DMS53 (cell line): ENCODE data around the gene IFNGR1.
A peak's percentile ranks its signal among the peaks of the same experiment; 100 is the strongest.

Experiments used
- DNase-seq: peaks from one replicate; lab custom pipeline; 2025; lab: John Stamatoyannopoulos, UW

IFNGR1 gene

GRCh38 chr6:137175868-137176245, 43.3 kb downstream of the IFNGR1 start:
- no peak for DNase-seq

- no peak for DNase-seq
Measured at GRCh38 chr6:137175157-137175867, 43.9 kb downstream of the IFNGR1 start.

- no peak for DNase-seq
Measured at GRCh38 chr6:137173501-137173900, 45.7 kb downstream of the IFNGR1 start, which contains the start of gene IL22RA2. Gene IL22RA2, minus strand, starts transcription at chr6:137173644. Its CDS starts 11,895 bp downstream, at chr6:137161749.

- DNase-seq, result no peak
Measured at GRCh38 chr6:137172734-137173431, 46.3 kb downstream of the IFNGR1 start.

GRCh38 chr6:137171824-137172733, 47.1 kb downstream of the IFNGR1 start:
- no peak for DNase-seq

GRCh38 chr6:137171053-137171374, 48.2 kb downstream of the IFNGR1 start:
- DNase-seq, result no peak

GRCh38 chr6:137170266-137171052, 48.7 kb downstream of the IFNGR1 start:
- DNase-seq, result no peak

GRCh38 chr6:137167702-137168377, 51.3 kb downstream of the IFNGR1 start:
- DNase-seq, result no peak

- no peak for DNase-seq
Measured at GRCh38 chr6:137166247-137167098, 52.7 kb downstream of the IFNGR1 start.

- DNase-seq, result peak; percentile 66
Measured at GRCh38 chr6:137165375-137166246, 53.6 kb downstream of the IFNGR1 start.

- DNase-seq, result no peak
Measured at GRCh38 chr6:137163732-137164318, 55.4 kb downstream of the IFNGR1 start.

GRCh38 chr6:137162692-137163306, 56.4 kb downstream of the IFNGR1 start:
- DNase-seq, result no peak

GRCh38 chr6:137161949-137162348, 57.2 kb downstream of the IFNGR1 start:
- DNase-seq, result no peak

- DNase-seq, result no peak
Measured at GRCh38 chr6:137160763-137161162, 58.4 kb downstream of the IFNGR1 start.

GRCh38 chr6:137159912-137160311, 59.3 kb downstream of the IFNGR1 start:
- no peak for DNase-seq

- no peak for DNase-seq
Measured at GRCh38 chr6:137157601-137158000, 61.6 kb downstream of the IFNGR1 start.

- no peak for DNase-seq
Measured at GRCh38 chr6:137156650-137157049, 62.5 kb downstream of the IFNGR1 start.

GRCh38 chr6:137155830-137156229, 63.4 kb downstream of the IFNGR1 start:
- no peak for DNase-seq
